ENCODE data around the gene PRSS57. TPM values are rescaled to one million over a fixed set of nuclear protein-coding genes. Genes with fewer than 3 reads are reported as not detected.

PRSS57 gene
- total RNA-seq, 2 experiments from 2014 or later = not detected

DNA sequence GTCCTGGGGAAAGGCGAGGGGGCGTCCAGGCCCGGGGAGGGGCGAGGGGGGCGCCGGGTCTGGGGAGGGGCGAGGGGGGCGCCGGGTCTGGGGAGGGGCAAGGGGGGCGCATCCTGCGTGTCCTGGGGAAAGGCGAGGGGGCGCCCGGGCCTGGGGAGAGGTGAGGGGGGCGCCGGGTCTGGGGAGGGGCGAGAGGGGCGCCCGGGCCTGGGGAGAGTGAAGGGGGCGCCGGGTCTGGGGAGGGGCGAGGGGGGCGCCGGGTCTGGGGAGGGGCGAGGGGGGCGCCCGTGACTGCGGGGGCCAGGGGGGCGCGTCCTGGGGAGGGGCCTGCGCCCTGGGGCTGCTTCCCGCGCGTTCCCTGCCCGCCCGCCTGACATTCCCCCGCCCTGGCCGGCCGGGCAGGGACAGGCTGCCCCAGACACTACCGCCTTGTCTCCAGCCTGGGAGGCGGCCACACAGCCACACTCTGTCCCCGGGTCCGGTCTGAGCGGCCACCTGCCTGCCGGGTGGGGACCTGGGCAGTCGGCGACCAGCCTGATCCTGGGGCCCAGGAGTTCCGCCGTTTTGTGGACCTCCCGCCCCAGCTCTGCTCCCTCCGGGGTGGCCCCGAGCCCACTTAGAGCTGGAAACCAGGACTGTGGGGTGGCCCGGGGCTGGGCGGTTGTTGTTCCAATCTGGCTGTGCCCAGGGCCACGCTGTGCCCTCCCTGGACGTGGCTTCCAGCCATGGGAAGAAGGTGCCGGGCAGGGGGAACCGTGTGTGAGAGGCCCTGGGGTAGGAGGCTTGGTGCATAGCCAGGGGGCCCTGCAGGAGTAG, 25.3 kb upstream of the PRSS57 start:
- Mint-ChIP-seq H3K4me1 (ENCODE audit: low read depth) (no peaks in the 10 kb centered on the region), H3K27ac (no peak overlapping the region), H3K36me3 (peaks cover under 1% of the 10 kb centered on the region), H3K9me3 (peaks cover 4% of the 10 kb centered on the region), H3K4me3 (no peak overlapping the region), H3K27me3 (peaks cover 23% of the 10 kb centered on the region)
- no peak for DNase-seq
- intact Hi-C loops (cut with micrococcal nuclease) = no loop called here
- POLR2A ChIA-PET = no interaction called here
- CTCF ChIA-PET = no interaction called here

DNA sequence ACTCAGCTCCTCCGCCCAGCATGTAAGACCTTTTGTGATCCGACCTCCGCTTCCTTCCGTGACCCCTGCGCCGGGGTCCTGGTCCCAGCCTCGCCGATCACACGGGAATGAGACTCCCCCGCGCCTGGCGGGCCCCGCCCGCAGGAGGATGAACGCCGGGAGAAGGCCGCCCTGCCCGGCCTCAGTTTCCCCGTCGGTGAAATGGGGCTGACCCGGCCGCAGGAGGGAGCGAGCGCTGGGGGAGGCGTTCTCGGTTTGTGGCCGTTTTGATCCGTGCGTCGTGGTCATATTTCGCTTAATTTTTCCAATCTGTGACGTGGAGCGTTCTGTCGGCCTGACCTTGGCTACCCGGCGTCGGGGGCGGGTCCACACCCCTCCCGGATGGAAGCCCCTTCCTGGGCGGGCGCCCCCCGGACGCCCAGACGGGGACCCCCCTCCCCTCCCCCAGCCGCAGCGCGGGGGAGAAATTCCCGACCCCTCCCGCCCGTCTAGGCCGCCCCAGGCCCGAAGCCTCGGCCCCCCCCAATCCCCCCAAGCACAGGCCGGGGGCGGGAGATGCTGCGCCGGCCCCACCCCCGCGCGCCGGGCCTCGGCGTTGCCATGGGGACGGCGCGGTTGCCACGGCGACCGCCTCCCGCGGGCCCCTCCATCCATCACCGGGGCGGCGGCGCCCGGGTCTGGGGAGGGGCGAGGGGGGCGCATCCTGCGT, 24.5 kb upstream of the PRSS57 start:
- Mint-ChIP-seq H3K4me1 (ENCODE audit: low read depth) (no peaks in the 10 kb centered on the region), H3K27me3 (peaks cover 27% of the 10 kb centered on the region), H3K36me3 (peaks cover 1% of the 10 kb centered on the region), H3K4me3 (no peak overlapping the region), H3K27ac (no peak overlapping the region), H3K9me3 (peaks cover 8% of the 10 kb centered on the region)
- ChIA-PET CTCF (no interaction called here), POLR2A (no interaction called here)
- no peak for DNase-seq
- intact Hi-C loops (cut with micrococcal nuclease) = no loop called here

DNA sequence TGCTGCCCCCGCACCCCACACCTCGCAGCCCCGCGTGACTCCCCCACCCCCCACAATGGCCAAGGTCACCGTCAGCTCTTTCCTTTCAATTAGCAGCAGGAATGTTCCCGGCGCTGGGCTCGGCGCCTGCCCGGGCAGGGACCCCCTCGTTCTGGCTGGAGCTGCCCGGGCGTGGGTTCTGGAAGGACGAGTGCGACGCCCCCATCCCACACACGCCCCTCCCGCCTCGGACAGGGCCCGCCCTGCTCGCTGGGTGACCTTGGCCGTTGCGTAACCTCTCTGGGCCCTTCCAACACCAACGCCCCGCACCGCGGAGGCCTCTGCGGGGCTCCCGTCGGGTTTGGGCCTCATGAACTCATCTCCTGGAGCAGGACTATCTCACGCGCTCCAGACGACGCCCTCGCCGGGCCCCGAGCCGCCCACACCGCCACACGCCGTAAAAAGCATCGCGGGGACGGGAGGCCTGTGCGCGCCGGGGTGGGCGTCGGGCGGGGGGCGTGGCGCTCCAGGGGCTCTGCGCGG, 23.8 kb upstream of the PRSS57 start:
- peaks cover 8% of the 10 kb centered on the region for H3K9me3 Mint-ChIP-seq
- CTCF ChIA-PET = no interaction called here
- peaks cover 27% of the 10 kb centered on the region for H3K27me3 Mint-ChIP-seq
- DNase-seq = no peak
- intact Hi-C loops (cut with micrococcal nuclease) = no loop called here
- no peak overlapping the region for H3K27ac Mint-ChIP-seq
- POLR2A ChIA-PET = no interaction called here
- peaks cover 1% of the 10 kb centered on the region for H3K36me3 Mint-ChIP-seq
- no peak overlapping the region for H3K4me3 Mint-ChIP-seq
- no peaks in the 10 kb centered on the region for H3K4me1 Mint-ChIP-seq (ENCODE audit: low read depth)

DNA sequence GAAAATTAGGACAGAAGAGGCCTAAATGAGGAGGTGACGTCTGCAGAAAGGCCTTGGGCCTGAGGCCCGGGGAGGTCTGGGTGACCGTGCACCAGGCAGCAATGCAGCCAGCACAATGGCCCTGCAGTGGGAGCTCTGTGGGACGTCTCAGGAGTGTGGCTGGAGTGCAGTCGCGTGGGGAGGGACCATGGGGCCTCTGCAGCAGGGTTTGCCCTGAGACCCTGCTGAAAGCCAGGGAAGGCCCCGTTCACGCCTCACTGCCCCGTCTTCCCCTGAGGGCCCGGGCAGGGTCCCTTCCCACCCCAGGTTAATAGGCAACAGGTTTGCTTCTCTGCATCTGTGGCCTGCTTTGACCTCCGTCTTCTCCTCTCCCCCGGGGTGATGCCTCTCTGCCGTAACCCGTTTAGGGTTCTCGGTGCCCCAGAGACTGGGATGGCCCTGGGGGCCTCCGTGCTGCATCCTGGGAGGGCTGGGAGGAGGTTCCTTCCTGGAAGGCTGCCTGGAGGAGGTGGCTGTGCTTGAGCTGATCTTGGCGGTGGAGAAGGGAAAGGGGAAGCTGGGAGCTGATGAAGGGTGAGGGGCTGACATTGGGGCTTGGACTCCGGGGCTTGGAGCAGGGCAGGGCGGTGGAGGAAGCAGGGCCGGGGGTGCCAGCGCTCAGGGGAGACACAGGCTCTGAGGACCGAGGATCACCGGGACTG, 23.1 kb upstream of the PRSS57 start:
- H3K27me3 Mint-ChIP-seq = peaks cover 25% of the 10 kb centered on the region
- DNase-seq = no peak
- no peak overlapping the region for H3K4me3 Mint-ChIP-seq
- ChIA-PET POLR2A (no interaction called here), CTCF (no interaction called here)
- H3K36me3 Mint-ChIP-seq = peaks cover 1% of the 10 kb centered on the region
- no peak overlapping the region for H3K27ac Mint-ChIP-seq
- H3K9me3 Mint-ChIP-seq = peaks cover 8% of the 10 kb centered on the region
- H3K4me1 Mint-ChIP-seq (ENCODE audit: low read depth) = no peaks in the 10 kb centered on the region
- intact Hi-C loops (cut with micrococcal nuclease) = no loop called here

DNA sequence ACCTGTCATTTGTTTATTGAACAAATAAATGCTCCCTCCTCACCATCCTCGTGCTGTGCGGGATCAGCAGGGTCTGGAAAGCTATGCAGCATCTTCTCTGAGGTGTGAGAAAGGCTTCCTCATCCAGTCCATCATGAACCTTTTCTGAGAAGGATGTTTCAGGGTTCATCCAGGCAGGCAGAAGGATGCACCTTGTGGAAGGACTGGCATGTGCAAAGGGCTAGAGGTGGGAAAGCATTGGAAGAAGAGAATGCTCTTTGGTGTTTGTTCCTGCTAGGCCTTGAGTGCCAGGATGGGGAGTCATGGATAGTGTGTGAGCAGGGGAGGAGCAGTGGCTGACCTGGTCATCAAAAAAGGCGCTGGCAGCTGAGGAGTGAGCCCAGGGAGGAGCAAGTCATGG, 20.1 kb upstream of the PRSS57 start:
- Mint-ChIP-seq H3K36me3 (peaks cover 1% of the 10 kb centered on the region), H3K4me3 (no peak overlapping the region), H3K9me3 (peaks cover 8% of the 10 kb centered on the region), H3K27ac (no peak overlapping the region), H3K4me1 (ENCODE audit: low read depth) (no peaks in the 10 kb centered on the region), H3K27me3 (peaks cover 27% of the 10 kb centered on the region)
- CTCF ChIA-PET = no interaction called here
- DNase-seq = no peak
- POLR2A ChIA-PET = no interaction called here
- intact Hi-C loops (cut with micrococcal nuclease) = no loop called here

DNA sequence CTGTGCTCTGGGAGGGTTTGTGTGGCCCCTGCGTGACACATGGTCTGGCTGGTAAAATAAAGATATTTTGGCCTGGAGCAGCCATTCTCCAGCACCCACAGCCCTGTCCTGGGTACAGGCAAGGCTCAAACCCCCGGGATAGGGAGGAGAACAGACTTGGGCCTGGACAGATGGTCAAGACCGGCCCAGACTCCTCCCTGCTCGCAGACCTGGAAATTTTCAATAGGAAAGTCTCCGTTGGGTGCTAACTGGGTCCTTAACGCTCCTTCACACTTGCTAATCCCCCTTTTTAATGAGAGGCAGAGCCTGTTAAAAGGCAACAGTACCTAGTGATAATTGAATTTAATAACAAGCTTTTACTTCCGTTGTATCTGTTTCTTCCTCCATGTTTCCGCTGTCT, 16.0 kb upstream of the PRSS57 start:
- Mint-ChIP-seq H3K4me1 (ENCODE audit: low read depth) (no peaks in the 10 kb centered on the region), H3K4me3 (no peak overlapping the region), H3K27ac (no peak overlapping the region), H3K27me3 (peaks cover 26% of the 10 kb centered on the region), H3K9me3 (peaks cover 8% of the 10 kb centered on the region), H3K36me3 (peaks cover 1% of the 10 kb centered on the region)
- intact Hi-C loops (cut with micrococcal nuclease) = no loop called here
- DNase-seq = no peak
- POLR2A ChIA-PET = no interaction called here
- CTCF ChIA-PET = interaction anchor here (0.7 kb wide), 1 partner anchor 122 kb away, joined by 3 read pairs; no protein-coding TSS in a partner anchor

DNA sequence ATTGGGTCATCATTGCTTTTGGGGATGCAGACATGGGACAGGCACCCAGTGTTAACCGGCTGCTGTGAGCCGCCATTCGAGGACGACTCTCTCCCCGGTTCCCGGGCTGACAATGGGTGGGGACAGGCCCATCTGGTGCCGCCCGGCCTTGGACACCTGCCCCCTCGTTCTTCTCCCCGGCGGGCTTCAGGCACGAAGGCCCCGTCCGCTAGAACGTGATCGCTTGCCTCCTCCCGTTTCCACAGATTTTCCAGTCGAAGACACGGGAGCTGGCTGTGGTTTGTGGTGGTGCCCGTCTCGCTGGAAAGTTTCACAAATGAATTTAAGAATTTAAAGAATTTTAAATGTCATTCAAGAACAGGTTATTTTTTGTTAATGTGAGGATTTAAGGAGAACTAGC, 15.5 kb upstream of the PRSS57 start:
- Mint-ChIP-seq H3K27ac (no peak overlapping the region), H3K27me3 (peaks cover 25% of the 10 kb centered on the region), H3K4me3 (no peak overlapping the region), H3K9me3 (peaks cover 7% of the 10 kb centered on the region), H3K36me3 (peaks cover 1% of the 10 kb centered on the region), H3K4me1 (ENCODE audit: low read depth) (no peaks in the 10 kb centered on the region)
- DNase-seq = no peak
- POLR2A ChIA-PET = no interaction called here
- CTCF ChIA-PET = interaction anchor here (0.7 kb wide), 1 partner anchor 122 kb away, joined by 3 read pairs; no protein-coding TSS in a partner anchor
- intact Hi-C loops (cut with micrococcal nuclease) = no loop called here

DNA sequence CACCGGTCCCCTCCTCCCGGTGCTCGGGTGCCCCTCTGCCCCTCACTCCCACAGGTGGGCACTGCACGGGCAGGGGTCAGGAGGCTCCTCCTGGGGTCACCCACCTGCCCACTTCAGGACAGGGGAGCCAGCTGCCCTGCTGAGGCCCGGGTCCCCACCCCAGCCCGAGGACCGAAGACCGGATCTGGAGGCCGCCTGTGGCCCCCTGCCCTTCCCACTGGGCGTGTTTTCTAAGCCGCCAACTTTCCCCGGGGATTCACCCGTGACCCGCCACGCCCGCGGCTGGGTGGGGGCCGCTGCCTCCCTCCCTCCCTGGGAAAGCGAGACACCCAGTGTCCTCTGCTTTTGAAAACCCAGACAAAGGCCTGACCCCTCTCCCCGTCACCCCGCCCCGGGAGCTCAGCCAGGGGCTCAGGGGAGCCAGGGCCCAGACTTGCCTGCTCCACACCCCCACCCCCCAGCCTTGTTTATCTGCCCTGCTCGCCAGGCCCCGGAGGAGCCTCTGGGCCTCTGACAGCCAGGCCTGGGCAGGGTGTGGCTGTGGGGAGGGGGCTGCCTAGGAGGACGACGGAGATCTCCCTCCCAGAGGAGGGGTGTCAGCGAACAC, 14.8 kb upstream of the PRSS57 start:
- ChIA-PET CTCF (no interaction called here), POLR2A (no interaction called here)
- Mint-ChIP-seq H3K9me3 (no peaks in the 10 kb centered on the region), H3K4me1 (ENCODE audit: low read depth) (peaks cover 3% of the 10 kb centered on the region), H3K4me3 (no peak overlapping the region), H3K36me3 (no peaks in the 10 kb centered on the region), H3K27ac (no peak overlapping the region), H3K27me3 (peaks cover 18% of the 10 kb centered on the region)
- DNase-seq = no peak
- intact Hi-C loops (cut with micrococcal nuclease) = no loop called here

DNA sequence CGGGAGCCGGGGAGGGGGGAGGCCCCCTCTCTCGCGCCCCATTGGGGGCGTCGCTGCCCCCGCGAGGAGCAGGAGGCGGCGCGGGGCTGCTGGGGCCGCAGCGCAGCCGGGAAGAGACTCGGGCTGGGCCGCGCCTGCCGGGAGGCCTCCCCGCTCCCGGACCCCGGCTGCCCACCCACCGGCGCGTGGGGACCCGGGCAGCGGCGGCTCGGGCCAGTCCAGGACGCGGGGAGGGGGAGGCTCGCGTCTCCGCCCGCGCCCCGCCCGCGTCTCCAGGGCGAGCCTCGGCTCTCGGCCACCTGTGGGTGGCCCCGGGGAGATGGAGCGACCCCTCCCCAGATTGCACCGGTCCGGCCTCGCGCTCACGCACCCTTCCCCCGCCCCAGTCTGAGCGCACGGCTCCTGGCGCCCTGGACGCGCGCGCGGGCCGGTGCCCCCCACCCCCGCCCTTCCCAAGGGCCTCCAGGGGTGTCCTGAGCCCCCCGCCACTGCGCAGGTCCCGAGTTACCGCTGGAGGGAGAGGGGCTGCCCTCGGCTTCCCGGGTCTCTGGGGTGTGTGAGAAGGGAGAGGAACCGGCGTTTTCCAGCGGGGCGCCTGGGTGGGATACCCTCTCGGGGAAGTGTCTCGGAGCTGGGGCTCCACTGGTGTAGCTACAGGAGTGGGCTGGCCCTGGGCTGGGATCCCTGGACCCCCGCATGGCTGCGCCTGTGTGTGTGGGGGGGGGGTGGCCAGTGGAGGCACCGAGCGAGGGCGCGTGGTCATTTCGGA, 14.1 kb upstream of the PRSS57 start:
- H3K4me1 Mint-ChIP-seq (ENCODE audit: low read depth) = peaks cover 3% of the 10 kb centered on the region
- no peaks in the 10 kb centered on the region for H3K36me3 Mint-ChIP-seq
- intact Hi-C loops (cut with micrococcal nuclease) = no loop called here

DNA sequence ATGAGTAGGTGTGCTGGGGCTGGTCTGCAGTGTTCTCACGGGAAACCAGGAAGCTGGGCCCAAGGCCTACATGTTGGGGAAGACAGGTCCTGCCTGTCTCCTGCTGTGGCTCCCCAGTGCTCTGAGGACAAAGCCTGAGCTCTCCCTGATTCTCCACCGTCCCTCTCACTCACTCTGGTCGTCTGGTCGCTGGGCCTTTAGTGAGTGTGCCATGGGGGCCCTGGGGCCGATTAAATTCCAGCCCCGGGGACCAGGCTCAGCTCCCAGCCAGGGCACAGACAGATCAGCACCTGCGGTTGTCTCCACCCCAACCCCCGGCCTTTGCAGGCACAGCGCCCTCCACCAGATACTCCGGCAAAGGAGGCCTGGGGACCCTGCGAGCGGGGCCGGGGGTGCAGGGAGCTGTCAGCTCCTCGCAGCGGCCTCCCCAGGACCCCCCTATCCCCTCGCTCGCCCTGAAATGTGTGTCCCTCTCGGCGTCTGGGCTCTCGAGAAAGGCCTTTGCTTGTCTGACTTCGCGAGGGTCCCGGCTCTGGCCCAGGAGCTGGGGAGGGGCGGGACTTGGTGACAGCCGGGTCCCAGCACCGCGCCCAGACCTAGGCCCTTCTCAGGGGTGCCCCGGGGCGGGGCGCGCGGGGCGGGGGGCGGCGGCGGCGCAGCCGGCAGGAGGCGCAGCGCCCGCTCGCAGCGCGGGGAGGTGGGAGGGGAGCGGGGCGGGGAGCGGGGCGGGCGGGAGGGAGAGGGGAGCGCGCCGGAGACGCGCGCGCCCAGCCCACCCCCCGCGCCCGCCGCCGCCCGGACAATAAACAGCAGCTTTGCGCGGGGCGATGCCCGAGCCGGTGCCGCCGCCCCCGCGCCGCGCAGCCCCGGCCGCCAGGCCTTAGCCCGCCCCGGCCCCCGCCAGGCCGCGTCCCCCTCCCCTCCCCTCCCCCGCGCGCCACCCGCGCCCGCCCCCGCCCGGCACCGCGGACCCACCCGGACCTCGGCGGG, 13.2 kb upstream of the PRSS57 start, which contains the start of gene PALM:
Gene PALM, plus strand, starts transcription at position 782 of the 990 bp plus-strand sequence. CDS start 212 bp downstream, outside the sequence.
- Mint-ChIP-seq H3K4me3 (no peak within 1 kb of the TSS), H3K4me1 (ENCODE audit: low read depth) (peaks cover 5% of the 10 kb centered on the region), H3K9me3 (no peaks in the 10 kb centered on the region), H3K27ac (no peak within 1 kb of the TSS), H3K36me3 (no peaks in the 10 kb centered on the region), H3K27me3 (peaks cover 18% of the 10 kb centered on the region)
- ChIA-PET CTCF (interaction anchor here (1.0 to 1.5 kb wide), 2 partner anchors 28 to 29 kb away, joined by 3 to 4 read pairs; no protein-coding TSS in a partner anchor), POLR2A (no interaction called here)
- DNase-seq = no peak
- intact Hi-C loops (cut with micrococcal nuclease) = no loop called here

More for the DNA sequence above, 14.1 kb upstream of the PRSS57 start:
- peaks cover 18% of the 10 kb centered on the region for H3K27me3 Mint-ChIP-seq
- H3K27ac Mint-ChIP-seq = no peak overlapping the region
- CTCF ChIA-PET = no interaction called here
- POLR2A ChIA-PET = no interaction called here
- no peaks in the 10 kb centered on the region for H3K9me3 Mint-ChIP-seq
- no peak for DNase-seq
- H3K4me3 Mint-ChIP-seq = no peak overlapping the region

DNA sequence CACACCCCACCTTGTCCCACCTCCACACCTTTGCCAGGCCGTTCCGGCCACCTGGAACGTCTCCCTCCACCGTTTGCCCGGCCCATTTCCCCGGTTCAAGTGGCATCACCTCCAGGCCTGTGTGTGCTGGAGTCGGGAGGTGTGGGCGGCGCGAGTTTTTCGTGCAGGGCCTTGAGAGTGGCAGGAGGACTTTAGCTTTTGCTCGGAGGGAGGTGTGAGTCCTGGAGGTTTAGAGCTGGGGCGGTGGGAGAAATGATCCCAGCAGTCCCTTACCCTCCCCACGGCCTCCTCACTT, 9.1 kb upstream of the PRSS57 start:
- DNase-seq = no peak
- Mint-ChIP-seq H3K4me1 (ENCODE audit: low read depth) (peaks cover 8% of the 10 kb centered on the region), H3K4me3 (no peak overlapping the region), H3K36me3 (no peaks in the 10 kb centered on the region), H3K9me3 (no peaks in the 10 kb centered on the region), H3K27ac (no peak overlapping the region), H3K27me3 (peaks cover 7% of the 10 kb centered on the region)
- intact Hi-C loops (cut with micrococcal nuclease) = no loop called here
- CTCF ChIA-PET = no interaction called here
- POLR2A ChIA-PET = no interaction called here

Measured in activated CD4-positive, alpha-beta memory T cell treated with anti-CD3 and anti-CD28 coated beads for 36 hours (primary cell).